ENCODE measurements around the gene SLC25A5. TPM values are rescaled to one million over a fixed set of nuclear protein-coding genes. Genes with fewer than 3 reads are reported as not detected.

The SLC25A5 gene
- total and polyA plus RNA-seq, 2 experiments from 2014 or later, result 348 to 451 TPM

- Histone ChIP-seq H2AFZ (no peak overlapping the region), H3K9me2 (ENCODE audit: insufficient read depth) (no peaks in the 10 kb centered on the region), H3K27ac (ENCODE audit: low read depth) (no peak overlapping the region), H3K4me2 (no peak overlapping the region), H3F3A (replicated peaks; ENCODE audit: low read depth) (no peaks in the 10 kb centered on the region), H3K36me3 (ENCODE audit: insufficient read depth) (no peaks in the 10 kb centered on the region), H3K4me3 (no peak overlapping the region), H3K79me2 (replicated peaks; ENCODE audit: insufficient read depth) (no peaks in the 10 kb centered on the region), H4K20me1 (replicated peaks; ENCODE audit: insufficient read depth) (no peaks in the 10 kb centered on the region), H3K4me1 (ENCODE audit: insufficient read depth) (no peaks in the 10 kb centered on the region), H3K27me3 (ENCODE audit: insufficient read depth) (no peaks in the 10 kb centered on the region)
- ATAC-seq, result no peak
- no peak for DNase-seq (ENCODE audit: low spot score)
- H3K27ac Mint-ChIP-seq, result no peak overlapping the region
- H3K4me3 Mint-ChIP-seq, result no peak overlapping the region
- no peaks in the 10 kb centered on the region; the same call in 2 of the 3 replicates for H3K4me1 Mint-ChIP-seq
- no peaks in the 10 kb centered on the region for H3K9me3 Mint-ChIP-seq
- H3K36me3 Mint-ChIP-seq (ENCODE audit: low read depth), result no peaks in the 10 kb centered on the region
- peaks cover 8% of the 10 kb centered on the region for H3K27me3 Mint-ChIP-seq (ENCODE audit: insufficient read depth, low read depth, poor library complexity)
- TF ChIP-seq ZNF331 (CRISPR knock-in tag; IDR thresholded peaks at IDR 0.05; ENCODE audit: low read depth) (no peak), NANOG (IDR thresholded peaks at IDR 0.05; ENCODE audit: borderline replicate concordance) (no peak), EZH2phosphoT487 (IDR thresholded peaks at IDR 0.05; ENCODE audit: unreplicated experiment) (no peak), STAT1 (IDR thresholded peaks at IDR 0.05; ENCODE audit: unreplicated experiment) (no peak), REST (IDR thresholded peaks at IDR 0.05; ENCODE audit: unreplicated experiment) (no peak), ZNF114 (CRISPR knock-in tag; IDR thresholded peaks at IDR 0.05) (no peak), ZNF462 (CRISPR knock-in tag; IDR thresholded peaks at IDR 0.05) (no peak), JUNB (IDR thresholded peaks at IDR 0.05; ENCODE audit: unreplicated experiment) (no peak), POLR2AphosphoS5 (IDR thresholded peaks at IDR 0.05; ENCODE audit: low read depth) (no peak), CREB1 (CRISPR knock-in tag; IDR thresholded peaks at IDR 0.05; ENCODE audit: low read depth) (no peak), ETS1 (IDR thresholded peaks at IDR 0.05) (no peak), EZH2 (IDR thresholded peaks at IDR 0.05; ENCODE audit: low read depth, unreplicated experiment) (no peak), CTCF (conservative IDR thresholded peaks at IDR 0.05; ENCODE audit: low read depth in 2 of 2) (no peak)
Measured at GRCh38 chrX:119497185-119497584, 28.9 kb downstream of the SLC25A5 start.
